Measurements from ENCODE around the gene THEM4.
"Not testable (repeated sequence)": the region's sequence is repeated elsewhere in the genome, so short reads cannot be mapped to it uniquely, and the experiment has no call there.

Gene THEM4

DNA sequence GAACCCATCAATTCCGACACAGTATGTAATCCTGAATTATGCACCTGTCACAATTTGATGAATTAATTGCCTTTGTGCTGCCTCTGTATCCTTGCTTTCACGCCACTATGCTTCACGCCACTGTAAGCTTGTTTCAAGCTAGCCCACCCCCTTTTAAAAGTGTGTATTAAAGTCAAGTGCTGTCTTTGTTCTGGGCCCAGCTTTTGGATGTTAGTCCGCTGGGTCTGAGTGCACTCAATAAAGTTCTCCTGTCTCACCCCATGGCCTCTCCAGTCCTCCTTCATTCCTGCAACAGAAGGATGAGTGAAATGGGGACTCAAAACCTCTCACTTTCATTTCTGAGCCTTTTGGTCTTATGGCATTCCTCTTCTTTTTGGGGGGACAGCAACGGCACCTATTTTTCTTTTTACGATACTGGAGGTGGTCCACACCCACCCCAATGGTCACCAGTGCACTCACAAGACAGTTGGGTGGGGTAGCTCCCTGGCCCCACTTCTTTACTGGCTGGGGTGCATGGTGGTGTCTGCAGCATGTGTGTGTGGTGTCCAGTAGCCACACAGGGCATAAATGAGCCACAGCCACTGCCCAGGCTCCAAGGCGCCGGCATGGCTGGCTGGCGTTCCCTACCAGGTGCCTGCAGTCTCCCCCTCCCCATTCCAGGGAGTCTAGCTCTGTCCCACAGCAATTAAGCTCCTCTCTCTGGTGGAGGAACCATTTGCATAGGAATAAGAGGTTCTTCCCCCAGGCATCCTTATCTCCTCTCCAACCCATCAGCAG, 1.8 kb downstream of the THEM4 start:
- TF ChIP-seq, protein P1, sequence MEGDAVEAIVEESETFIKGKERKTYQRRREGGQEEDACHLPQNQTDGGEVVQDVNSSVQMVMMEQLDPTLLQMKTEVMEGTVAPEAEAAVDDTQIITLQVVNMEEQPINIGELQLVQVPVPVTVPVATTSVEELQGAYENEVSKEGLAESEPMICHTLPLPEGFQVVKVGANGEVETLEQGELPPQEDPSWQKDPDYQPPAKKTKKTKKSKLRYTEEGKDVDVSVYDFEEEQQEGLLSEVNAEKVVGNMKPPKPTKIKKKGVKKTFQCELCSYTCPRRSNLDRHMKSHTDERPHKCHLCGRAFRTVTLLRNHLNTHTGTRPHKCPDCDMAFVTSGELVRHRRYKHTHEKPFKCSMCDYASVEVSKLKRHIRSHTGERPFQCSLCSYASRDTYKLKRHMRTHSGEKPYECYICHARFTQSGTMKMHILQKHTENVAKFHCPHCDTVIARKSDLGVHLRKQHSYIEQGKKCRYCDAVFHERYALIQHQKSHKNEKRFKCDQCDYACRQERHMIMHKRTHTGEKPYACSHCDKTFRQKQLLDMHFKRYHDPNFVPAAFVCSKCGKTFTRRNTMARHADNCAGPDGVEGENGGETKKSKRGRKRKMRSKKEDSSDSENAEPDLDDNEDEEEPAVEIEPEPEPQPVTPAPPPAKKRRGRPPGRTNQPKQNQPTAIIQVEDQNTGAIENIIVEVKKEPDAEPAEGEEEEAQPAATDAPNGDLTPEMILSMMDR (IDR thresholded peaks at IDR 0.05; ENCODE audit: borderline replicate concordance, control extremely low read depth, extremely low read depth, insufficient read depth, missing control alignments) = no peak
- no peak for DNase-seq (ENCODE audit: low spot score)
- in situ Hi-C loops (cut with MboI; ENCODE audit: low sequenced_read_pairs, unreplicated experiment) = no loop called here

DNA sequence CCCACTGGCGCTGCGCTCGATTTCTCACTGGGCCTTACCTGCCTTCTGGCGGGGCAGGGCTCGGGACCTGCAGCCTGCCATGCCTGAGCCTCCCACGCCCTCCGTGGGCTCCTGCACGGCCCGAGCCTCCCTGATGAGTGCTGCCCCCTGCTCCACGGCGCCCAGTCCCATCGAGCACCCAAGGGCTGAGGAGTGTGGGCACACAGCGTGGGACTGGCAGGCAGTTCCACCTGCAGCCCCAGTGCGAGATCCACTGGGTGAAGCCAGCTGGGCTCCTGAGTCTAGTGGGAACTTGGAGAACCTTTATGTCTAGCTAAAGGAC, 3.0 kb downstream of the THEM4 start:
- DNase-seq (ENCODE audit: low spot score); in situ Hi-C loops (cut with MboI; ENCODE audit: low sequenced_read_pairs, unreplicated experiment): not testable (repeated sequence)

DNA sequence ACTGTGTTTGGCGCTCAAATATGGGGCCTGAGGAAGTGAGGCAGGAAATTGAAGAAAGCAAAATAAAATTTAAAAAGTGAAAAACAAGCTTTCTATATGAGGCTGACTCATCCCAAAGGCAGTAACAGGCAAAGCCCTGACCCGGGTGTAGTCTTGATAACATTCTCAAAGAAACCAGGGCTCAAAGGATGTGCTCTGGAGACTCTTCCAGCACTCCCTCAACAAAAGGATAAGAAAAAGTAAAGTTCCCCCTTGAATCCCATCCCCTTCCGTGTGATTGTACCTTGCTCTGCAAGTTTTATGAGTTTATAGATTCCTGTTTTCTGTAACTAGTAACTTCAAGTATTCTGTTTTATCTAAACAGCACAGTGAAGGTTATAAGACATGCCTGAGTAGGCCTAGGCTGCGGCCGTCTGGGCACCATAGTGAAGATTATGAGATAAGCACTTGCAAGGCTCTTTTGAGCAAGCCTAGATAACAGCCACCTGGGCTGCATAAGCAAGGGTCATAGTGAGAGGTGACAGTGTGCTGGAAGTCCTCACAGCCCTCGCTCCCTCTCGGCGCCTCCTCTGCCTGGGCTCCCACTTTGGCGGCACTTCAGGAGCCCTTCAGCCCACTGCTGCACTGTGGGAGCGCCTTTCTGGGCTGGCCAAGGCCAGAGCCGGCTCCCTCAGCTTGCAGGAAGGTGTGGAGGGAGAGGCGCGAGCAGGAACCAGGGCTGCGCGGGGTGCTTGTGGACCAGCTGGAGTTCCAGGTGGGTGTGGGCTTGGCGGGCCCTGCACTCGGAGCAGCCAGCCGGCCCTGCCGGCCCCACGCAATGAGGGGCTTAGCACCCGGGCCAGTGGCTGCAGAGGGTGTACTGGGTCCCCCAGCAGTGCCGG, 3.6 kb downstream of the THEM4 start:
- in situ Hi-C loops (cut with MboI; ENCODE audit: low sequenced_read_pairs, unreplicated experiment); DNase-seq (ENCODE audit: low spot score): not testable (repeated sequence)

DNA sequence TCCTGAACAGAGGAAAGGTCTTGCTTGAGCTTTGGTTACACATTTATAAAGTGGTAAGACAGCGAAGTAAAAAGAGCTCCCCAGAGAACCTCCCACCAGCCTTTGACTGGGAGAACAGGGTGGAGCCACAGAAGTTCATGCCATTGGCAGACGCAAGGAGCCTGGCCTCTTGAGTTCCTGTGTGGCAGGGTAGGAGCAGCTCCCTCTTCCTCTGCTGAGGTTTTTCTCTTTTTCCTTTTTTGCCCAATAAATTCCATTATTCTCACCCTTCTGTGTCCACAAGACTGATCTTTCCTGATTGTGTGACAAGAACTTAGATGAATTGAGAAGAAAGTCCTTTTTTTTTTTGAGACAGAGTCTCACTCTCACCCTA, 4.3 kb downstream of the THEM4 start:
- in situ Hi-C loops (cut with MboI; ENCODE audit: low sequenced_read_pairs, unreplicated experiment) = no loop called here
- TF ChIP-seq, protein P1 (IDR thresholded peaks at IDR 0.05; ENCODE audit: borderline replicate concordance, control extremely low read depth, extremely low read depth, insufficient read depth, missing control alignments) = no peak
- DNase-seq (ENCODE audit: low spot score) = no peak

DNA sequence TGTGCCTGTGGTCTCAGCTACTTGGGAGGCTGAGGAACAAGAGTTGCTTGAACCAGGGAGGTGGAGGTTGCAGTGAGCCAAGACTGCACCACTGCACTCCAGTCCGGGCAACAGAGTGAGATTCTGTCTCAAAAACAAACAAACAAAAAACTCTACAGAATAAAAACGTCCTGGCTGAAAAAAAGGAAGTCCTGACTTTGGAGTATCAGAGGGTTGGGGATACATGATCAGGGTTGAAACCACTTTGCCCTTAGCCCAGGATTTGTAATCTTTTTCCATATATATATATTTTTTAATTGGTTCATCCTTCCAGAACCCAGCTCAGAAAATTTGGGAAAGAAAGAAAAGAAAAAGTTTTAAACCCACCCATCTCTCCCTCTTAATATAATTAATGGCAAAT, 6.5 kb downstream of the THEM4 start:
- in situ Hi-C loops (cut with MboI; ENCODE audit: low sequenced_read_pairs, unreplicated experiment) = no loop called here
- TF ChIP-seq, protein P1 (IDR thresholded peaks at IDR 0.05; ENCODE audit: borderline replicate concordance, control extremely low read depth, extremely low read depth, insufficient read depth, missing control alignments) = no peak
- DNase-seq (ENCODE audit: low spot score) = no peak

DNA sequence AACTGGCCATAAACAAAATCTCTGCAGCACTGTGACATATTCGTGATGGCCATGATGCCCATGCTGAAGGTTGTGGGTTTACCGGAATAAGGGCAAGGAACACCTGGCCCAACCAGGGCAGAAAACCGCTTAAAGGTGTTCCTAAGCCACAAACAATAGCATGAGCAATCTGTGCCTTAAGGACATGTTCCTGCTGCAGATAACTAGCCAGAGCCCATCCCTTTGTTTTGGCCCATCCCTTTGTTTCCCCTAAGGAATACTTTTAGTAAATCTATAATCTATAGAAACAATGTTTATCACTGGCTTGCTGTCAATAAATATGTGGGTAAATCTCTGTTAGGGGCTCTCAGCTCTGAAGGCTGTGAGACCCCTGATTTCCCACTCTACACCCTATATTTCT, 8.5 kb downstream of the THEM4 start:
- in situ Hi-C loops (cut with MboI; ENCODE audit: low sequenced_read_pairs, unreplicated experiment); DNase-seq (ENCODE audit: low spot score): not testable (repeated sequence)

DNA sequence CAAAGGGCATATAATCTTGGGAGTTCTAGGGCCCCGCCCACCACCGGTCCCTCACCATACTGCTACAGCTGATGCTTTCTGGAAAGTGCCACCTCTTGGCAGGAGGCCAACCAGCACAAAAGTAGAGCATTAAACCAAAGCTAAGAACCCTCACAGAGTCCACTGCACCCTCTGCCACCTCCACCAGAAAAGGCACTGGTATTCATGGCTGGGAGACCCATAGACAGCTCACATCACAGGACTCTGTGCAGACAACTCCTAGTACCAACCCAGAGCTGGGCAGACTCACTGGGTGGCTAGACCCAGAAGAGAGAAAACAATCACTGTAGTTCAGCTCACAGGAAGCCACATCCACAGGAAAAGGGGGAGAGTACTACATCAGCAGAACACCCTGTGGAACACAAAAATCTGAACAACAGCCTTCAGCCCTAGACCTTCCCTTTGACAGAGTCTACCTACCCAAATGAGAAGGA, 10.8 kb downstream of the THEM4 start:
- TF ChIP-seq, protein P1 (IDR thresholded peaks at IDR 0.05; ENCODE audit: borderline replicate concordance, control extremely low read depth, extremely low read depth, insufficient read depth, missing control alignments) = no peak
- DNase-seq (ENCODE audit: low spot score) = no peak
- in situ Hi-C loops (cut with MboI; ENCODE audit: low sequenced_read_pairs, unreplicated experiment) = no loop called here

DNA sequence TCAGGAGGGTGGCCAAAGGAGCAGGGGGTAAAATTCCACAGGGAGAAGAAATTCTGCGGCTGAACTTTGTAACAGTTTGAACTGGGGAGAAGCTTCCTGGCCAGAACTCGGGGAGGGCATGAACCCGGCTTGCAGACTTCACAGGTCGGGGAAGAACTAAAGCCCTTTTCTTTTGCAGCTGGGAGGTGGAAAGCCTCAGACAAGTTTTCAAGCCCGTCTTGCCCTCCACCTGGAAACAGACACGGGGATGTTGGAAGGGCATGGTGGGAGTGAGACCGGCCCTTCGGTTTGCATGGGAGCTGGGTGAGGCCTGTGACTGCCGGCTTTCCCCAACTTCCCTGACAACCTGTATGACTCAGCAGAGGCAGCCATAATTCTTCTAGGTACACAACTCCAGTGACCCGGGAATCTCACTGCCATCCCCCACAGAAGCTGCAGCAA, 11.3 kb downstream of the THEM4 start:
- TF ChIP-seq, protein P1 (IDR thresholded peaks at IDR 0.05; ENCODE audit: borderline replicate concordance, control extremely low read depth, extremely low read depth, insufficient read depth, missing control alignments) = no peak
- no peak for DNase-seq (ENCODE audit: low spot score)
- in situ Hi-C loops (cut with MboI; ENCODE audit: low sequenced_read_pairs, unreplicated experiment) = no loop called here

Measured in GM13976 (cell line).